ENCODE results near the gene DELE1. TPM values are rescaled to one million over a fixed set of nuclear protein-coding genes. Genes with fewer than 3 reads are reported as not detected.

The DELE1 gene
- total RNA-seq, 1 experiment from 2014 or later = 35.1 TPM

DNA sequence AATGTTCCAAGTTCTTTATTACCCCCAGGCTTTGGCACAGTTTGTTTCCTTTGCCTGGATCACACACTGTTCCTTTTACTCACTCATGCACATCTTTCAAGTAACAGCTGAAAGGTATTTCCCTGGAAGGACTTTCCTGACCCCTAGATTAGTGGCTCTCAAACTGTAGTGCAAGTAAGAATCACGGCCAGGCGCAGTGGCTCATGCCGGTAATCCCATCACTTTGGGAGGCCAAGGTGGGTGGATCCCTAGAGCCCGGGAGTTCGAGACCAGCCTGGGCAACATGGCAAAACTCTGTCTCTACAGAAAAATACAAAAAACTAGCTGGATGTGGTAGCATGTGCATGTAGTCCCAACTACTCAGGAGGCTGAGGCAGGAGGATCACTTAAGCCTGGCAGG lies 19.1 kb upstream of the DELE1 start:
- no peaks in the 10 kb centered on the region for H3K4me1 ChIP-seq (ENCODE audit: insufficient read depth, low read length, poor library complexity, severe bottlenecking)
- H3K9me3 ChIP-seq (ENCODE audit: low read depth, low read length, poor library complexity, severe bottlenecking) = no peaks in the 10 kb centered on the region
- H3K27me3 ChIP-seq (replicated peaks; ENCODE audit: insufficient read depth, low read depth, low read length, poor library complexity) = no peaks in the 10 kb centered on the region
- H3K36me3 ChIP-seq (ENCODE audit: insufficient read depth, low read length, poor library complexity, severe bottlenecking) = no peaks in the 10 kb centered on the region
- POLR2A ChIA-PET (ENCODE audit: low non-redundant PET) = no interaction called here
- TF ChIP-seq, protein P1, sequence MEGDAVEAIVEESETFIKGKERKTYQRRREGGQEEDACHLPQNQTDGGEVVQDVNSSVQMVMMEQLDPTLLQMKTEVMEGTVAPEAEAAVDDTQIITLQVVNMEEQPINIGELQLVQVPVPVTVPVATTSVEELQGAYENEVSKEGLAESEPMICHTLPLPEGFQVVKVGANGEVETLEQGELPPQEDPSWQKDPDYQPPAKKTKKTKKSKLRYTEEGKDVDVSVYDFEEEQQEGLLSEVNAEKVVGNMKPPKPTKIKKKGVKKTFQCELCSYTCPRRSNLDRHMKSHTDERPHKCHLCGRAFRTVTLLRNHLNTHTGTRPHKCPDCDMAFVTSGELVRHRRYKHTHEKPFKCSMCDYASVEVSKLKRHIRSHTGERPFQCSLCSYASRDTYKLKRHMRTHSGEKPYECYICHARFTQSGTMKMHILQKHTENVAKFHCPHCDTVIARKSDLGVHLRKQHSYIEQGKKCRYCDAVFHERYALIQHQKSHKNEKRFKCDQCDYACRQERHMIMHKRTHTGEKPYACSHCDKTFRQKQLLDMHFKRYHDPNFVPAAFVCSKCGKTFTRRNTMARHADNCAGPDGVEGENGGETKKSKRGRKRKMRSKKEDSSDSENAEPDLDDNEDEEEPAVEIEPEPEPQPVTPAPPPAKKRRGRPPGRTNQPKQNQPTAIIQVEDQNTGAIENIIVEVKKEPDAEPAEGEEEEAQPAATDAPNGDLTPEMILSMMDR (conservative IDR thresholded peaks at IDR 0.05; ENCODE audit: low read depth, low read length) = no peak
- no peak for TF ChIP-seq EZH2 (IDR thresholded peaks at IDR 0.05; ENCODE audit: borderline replicate concordance, low read depth, low read length, poor library complexity, severe bottlenecking)
- no peak overlapping the region for H3K4me3 ChIP-seq (ENCODE audit: low read depth, low read length, poor library complexity, severe bottlenecking)
- no peak for DNase-seq (ENCODE audit: low spot score)
- no peak overlapping the region for H3K27ac ChIP-seq (ENCODE audit: low read depth, low read length, poor library complexity, severe bottlenecking)
- CTCF ChIA-PET = interaction anchor here (0.6 to 1.0 kb wide), 2 partner anchors 15 to 57 kb away, joined by 3 to 4 read pairs; no protein-coding TSS in a partner anchor
- intact Hi-C loops (cut with micrococcal nuclease; ENCODE audit: unreplicated experiment) = no loop called here
- BruUV-seq (replicated peaks) = no TSS peak

DNA sequence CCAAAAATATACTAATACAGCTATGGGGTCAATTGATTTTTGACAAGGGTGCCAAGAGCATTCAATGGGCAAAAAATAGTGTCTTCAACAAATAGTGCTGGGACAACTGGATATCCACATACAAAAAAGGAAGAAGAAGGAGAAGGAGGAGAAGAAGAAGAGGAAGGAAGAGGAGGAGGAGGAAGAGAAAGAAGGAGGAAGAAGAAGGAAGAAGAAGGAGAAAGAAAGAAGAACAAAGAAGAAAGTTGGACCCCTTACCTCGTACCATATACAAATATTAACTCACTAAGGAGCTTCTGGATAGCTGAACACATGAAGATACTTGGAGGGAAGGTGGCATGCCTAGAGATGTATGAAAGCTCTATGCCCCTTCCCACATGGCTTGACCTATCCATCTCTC lies 17.2 kb upstream of the DELE1 start:
- Histone ChIP-seq H3K27ac (ENCODE audit: low read depth, low read length, poor library complexity, severe bottlenecking) (no peak overlapping the region), H3K4me3 (ENCODE audit: low read depth, low read length, poor library complexity, severe bottlenecking) (no peak overlapping the region), H3K36me3 (ENCODE audit: insufficient read depth, low read length, poor library complexity, severe bottlenecking) (no peaks in the 10 kb centered on the region), H3K4me1 (ENCODE audit: insufficient read depth, low read length, poor library complexity, severe bottlenecking) (no peaks in the 10 kb centered on the region), H3K9me3 (ENCODE audit: low read depth, low read length, poor library complexity, severe bottlenecking) (no peaks in the 10 kb centered on the region), H3K27me3 (replicated peaks; ENCODE audit: insufficient read depth, low read depth, low read length, poor library complexity) (no peaks in the 10 kb centered on the region)
- CTCF ChIA-PET = interaction anchor here (0.7 to 0.8 kb wide), 2 partner anchors 27 to 40 kb away, joined by 3 to 4 read pairs; no protein-coding TSS in a partner anchor
- DNase-seq (ENCODE audit: low spot score) = no peak
- POLR2A ChIA-PET (ENCODE audit: low non-redundant PET) = interaction anchor here (0.6 to 0.7 kb wide), 2 partner anchors 287 to 407 kb away, joined by 3 read pairs; no protein-coding TSS in a partner anchor
- BruUV-seq (replicated peaks) = no TSS peak
- TF ChIP-seq, protein P1 (conservative IDR thresholded peaks at IDR 0.05; ENCODE audit: low read depth, low read length) = no peak
- TF ChIP-seq EZH2 (IDR thresholded peaks at IDR 0.05; ENCODE audit: borderline replicate concordance, low read depth, low read length, poor library complexity, severe bottlenecking) = no peak
- intact Hi-C loops (cut with micrococcal nuclease; ENCODE audit: unreplicated experiment) = no loop called here

DNA sequence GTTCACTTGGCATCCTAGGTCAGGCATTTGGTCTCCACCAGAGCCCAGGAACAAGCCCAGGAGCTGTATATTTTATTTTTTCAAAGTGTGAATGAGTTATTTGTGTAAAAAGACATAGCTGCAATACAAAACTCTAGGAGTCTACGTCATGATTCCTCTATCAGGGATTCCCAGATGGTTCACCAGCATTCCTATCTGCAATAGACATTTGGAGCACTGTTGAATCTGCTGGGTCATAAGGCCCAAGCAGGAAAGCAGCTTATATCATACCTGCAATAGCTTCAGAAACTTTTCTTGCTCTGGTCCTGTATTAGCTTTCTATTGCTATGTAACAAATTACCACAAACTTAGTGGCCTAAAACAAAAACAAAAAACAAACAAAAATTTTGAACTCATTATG lies 16.7 kb upstream of the DELE1 start:
- Histone ChIP-seq H3K9me3 (ENCODE audit: low read depth, low read length, poor library complexity, severe bottlenecking) (no peaks in the 10 kb centered on the region), H3K27me3 (replicated peaks; ENCODE audit: insufficient read depth, low read depth, low read length, poor library complexity) (no peaks in the 10 kb centered on the region), H3K36me3 (ENCODE audit: insufficient read depth, low read length, poor library complexity, severe bottlenecking) (no peaks in the 10 kb centered on the region), H3K4me3 (ENCODE audit: low read depth, low read length, poor library complexity, severe bottlenecking) (no peak overlapping the region), H3K27ac (ENCODE audit: low read depth, low read length, poor library complexity, severe bottlenecking) (no peak overlapping the region), H3K4me1 (ENCODE audit: insufficient read depth, low read length, poor library complexity, severe bottlenecking) (no peaks in the 10 kb centered on the region)
- POLR2A ChIA-PET (ENCODE audit: low non-redundant PET) = interaction anchor here (0.6 kb wide), 1 partner anchor 407 kb away, joined by 3 read pairs; no protein-coding TSS in a partner anchor
- TF ChIP-seq, protein P1 (conservative IDR thresholded peaks at IDR 0.05; ENCODE audit: low read depth, low read length) = no peak
- no peak for TF ChIP-seq EZH2 (IDR thresholded peaks at IDR 0.05; ENCODE audit: borderline replicate concordance, low read depth, low read length, poor library complexity, severe bottlenecking)
- no TSS peak for BruUV-seq (replicated peaks)
- CTCF ChIA-PET = interaction anchor here (0.8 kb wide), 1 partner anchor 28 kb away, joined by 3 read pairs; no protein-coding TSS in a partner anchor
- intact Hi-C loops (cut with micrococcal nuclease; ENCODE audit: unreplicated experiment) = no loop called here
- DNase-seq (ENCODE audit: low spot score) = no peak
